OCI-LY3 (cell line): ENCODE measurements around the gene RP2.

Experiments
- H2AFZ ChIP-seq: fragments of 200-600, 300-600 bp; shearing (Covaris generic); 2 replicates; pipeline ENCODE4 v1.6.0; 2014; ENCODE audit warnings: antibody characterized with exemption, low read depth, low read length
- H3K27ac ChIP-seq: fragments of 200-600, 300-600 bp; sonication (generic); 2 replicates; pipeline ENCODE4 v1.5.1; 2014; ENCODE audit warnings: mild to moderate bottlenecking, low read length, moderate library complexity, mixed read lengths
- H3K27me3 ChIP-seq: fragments of 200-600, 300-600 bp; sonication (generic); 2 replicates; pipeline ENCODE4 v1.6.1; 2014; ENCODE audit warnings: low read depth, low read length, mixed read lengths
- H3K36me3 ChIP-seq: fragments of 200-600, 300-600 bp; sonication (generic); replicated peaks from 2 replicates; pipeline ENCODE3; 2014; ENCODE audit warnings: low read depth, low read length, mixed read lengths
- H3K4me1 ChIP-seq: fragments of 300-600, 200-600 bp; sonication (generic); 2 replicates; pipeline ENCODE4 v1.6.1; 2014; ENCODE audit warnings: low read length, mixed read lengths
- H3K4me2 ChIP-seq: fragments of 200-600, 300-600 bp; sonication (generic); 2 replicates; pipeline ENCODE4 v1.6.1; 2014; ENCODE audit warnings: low read length, mixed read lengths
- H3K4me3 ChIP-seq: fragments of 300-600, 200-600 bp; sonication (generic); 2 replicates; pipeline ENCODE4 v1.5.1; 2014; ENCODE audit warnings: antibody characterized with exemption, mild to moderate bottlenecking, low read length, moderate library complexity
- H3K79me2 ChIP-seq: fragments of 300-600, 200-600 bp; shearing (Covaris generic); 2 replicates; pipeline ENCODE4 v1.6.1; 2014; ENCODE audit warnings: mild to moderate bottlenecking, low read length, mixed read lengths
- H3K9ac ChIP-seq: fragments of 300-600, 200-600 bp; shearing (Covaris generic); 2 replicates; pipeline ENCODE4 v1.6.0; 2014; ENCODE audit warnings: mild to moderate bottlenecking, low read length, moderate library complexity
- H3K9me3 ChIP-seq: fragments of 200-600, 300-600 bp; shearing (Covaris generic); 2 replicates; pipeline ENCODE4 v1.6.1; 2014; ENCODE audit warnings: low read length, mixed read lengths; ENCODE audit not compliant: insufficient read depth
- H4K20me1 ChIP-seq: fragments of 200-600, 300-600 bp; sonication (generic); 2 replicates; pipeline ENCODE4 v1.6.1; 2016; ENCODE audit warnings: low read length, mixed read lengths; ENCODE audit not compliant: insufficient read depth
- EZH2phosphoT487 ChIP-seq: fragments of 200-600 bp; shearing (Covaris generic); IDR thresholded peaks from 2 replicates; pipeline ENCODE4 v1.6.1; 2018; ENCODE audit warnings: antibody characterized with exemption, mixed run types, low read depth
- TF ChIP-seq, protein P1 (sequence below): fragments of 200-600, 300-600 bp; sonication (generic); IDR thresholded peaks from 2 replicates; pipeline ENCODE4 v1.5.1; 2014; ENCODE audit warnings: antibody characterized with exemption, low read length, low read depth

The RP2 gene

GRCh38 chrX:46820391-46821100 is 16.3 kb upstream of the RP2 start:
- Histone ChIP-seq H3K79me2 (no peaks in the 10 kb centered on the region), H3K9ac (no peak overlapping the region), H4K20me1 (no peaks in the 10 kb centered on the region), H3K4me3 (no peak overlapping the region), H3K4me2 (no peak overlapping the region), H2AFZ (no peak overlapping the region), H3K36me3 (no peaks in the 10 kb centered on the region), H3K27ac (no peak overlapping the region), H3K9me3 (no peaks in the 10 kb centered on the region), H3K27me3 (no peaks in the 10 kb centered on the region), H3K4me1 (no peaks in the 10 kb centered on the region)
- TF ChIP-seq, protein P1, sequence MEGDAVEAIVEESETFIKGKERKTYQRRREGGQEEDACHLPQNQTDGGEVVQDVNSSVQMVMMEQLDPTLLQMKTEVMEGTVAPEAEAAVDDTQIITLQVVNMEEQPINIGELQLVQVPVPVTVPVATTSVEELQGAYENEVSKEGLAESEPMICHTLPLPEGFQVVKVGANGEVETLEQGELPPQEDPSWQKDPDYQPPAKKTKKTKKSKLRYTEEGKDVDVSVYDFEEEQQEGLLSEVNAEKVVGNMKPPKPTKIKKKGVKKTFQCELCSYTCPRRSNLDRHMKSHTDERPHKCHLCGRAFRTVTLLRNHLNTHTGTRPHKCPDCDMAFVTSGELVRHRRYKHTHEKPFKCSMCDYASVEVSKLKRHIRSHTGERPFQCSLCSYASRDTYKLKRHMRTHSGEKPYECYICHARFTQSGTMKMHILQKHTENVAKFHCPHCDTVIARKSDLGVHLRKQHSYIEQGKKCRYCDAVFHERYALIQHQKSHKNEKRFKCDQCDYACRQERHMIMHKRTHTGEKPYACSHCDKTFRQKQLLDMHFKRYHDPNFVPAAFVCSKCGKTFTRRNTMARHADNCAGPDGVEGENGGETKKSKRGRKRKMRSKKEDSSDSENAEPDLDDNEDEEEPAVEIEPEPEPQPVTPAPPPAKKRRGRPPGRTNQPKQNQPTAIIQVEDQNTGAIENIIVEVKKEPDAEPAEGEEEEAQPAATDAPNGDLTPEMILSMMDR = no peak
- TF ChIP-seq EZH2phosphoT487 = no peak

- Histone ChIP-seq H3K36me3 (no peaks in the 10 kb centered on the region), H3K9ac (no peak overlapping the region), H3K4me3 (no peak overlapping the region), H4K20me1 (no peaks in the 10 kb centered on the region), H3K79me2 (no peaks in the 10 kb centered on the region), H3K4me2 (no peak overlapping the region), H3K4me1 (no peaks in the 10 kb centered on the region), H3K27ac (no peak overlapping the region), H2AFZ (no peak overlapping the region), H3K9me3 (no peaks in the 10 kb centered on the region), H3K27me3 (no peaks in the 10 kb centered on the region)
- no peak for TF ChIP-seq EZH2phosphoT487
- TF ChIP-seq, protein P1 = no peak
Measured at GRCh38 chrX:46823481-46823880, 13.4 kb upstream of the RP2 start.

DNA sequence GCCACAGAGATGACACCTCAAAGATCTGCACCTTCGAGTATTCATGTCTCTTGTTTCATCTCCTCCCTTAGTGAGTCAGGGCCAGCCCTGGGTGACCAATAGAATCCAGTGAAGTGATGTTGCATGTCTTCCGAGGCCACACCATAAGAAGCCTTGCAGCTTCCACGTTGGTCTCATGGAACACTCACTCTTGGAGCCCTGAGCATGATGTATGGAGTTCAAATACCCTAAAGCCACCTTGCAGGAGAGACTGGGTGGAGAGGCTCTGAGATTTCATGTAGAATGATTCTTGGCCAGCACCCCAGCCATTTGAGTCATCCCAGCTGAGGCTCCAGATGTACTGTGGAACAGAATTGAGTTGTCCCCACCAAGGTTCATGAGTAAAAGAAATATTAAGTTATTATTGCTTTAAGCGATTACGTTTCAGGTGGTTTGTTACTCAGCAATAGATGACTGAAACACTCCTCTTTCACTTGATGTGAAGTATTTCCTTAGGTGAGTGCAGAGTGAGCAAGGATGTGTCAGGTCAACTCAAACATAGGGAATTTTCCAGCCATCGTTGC is 5.0 kb upstream of the RP2 start:
- H3K36me3 ChIP-seq = no peaks in the 10 kb centered on the region
- no peaks in the 10 kb centered on the region for H3K27me3 ChIP-seq
- H3K9me3 ChIP-seq = no peaks in the 10 kb centered on the region
- no peaks in the 10 kb centered on the region for H4K20me1 ChIP-seq
- no peak overlapping the region for H3K4me2 ChIP-seq
- no peaks in the 10 kb centered on the region; the same call in 1 of the 2 replicates for H3K79me2 ChIP-seq
- H3K4me3 ChIP-seq = no peak overlapping the region
- H3K9ac ChIP-seq = no peak overlapping the region
- H2AFZ ChIP-seq = no peak overlapping the region
- peaks cover 4% of the 10 kb centered on the region; the same call in 1 of the 2 replicates for H3K4me1 ChIP-seq
- TF ChIP-seq, protein P1 = no peak
- no peak for TF ChIP-seq EZH2phosphoT487
- H3K27ac ChIP-seq = no peak overlapping the region

GRCh38 chrX:46837558-46838485 is 979 bp downstream of the RP2 start:
- TF ChIP-seq EZH2phosphoT487 = no peak
- TF ChIP-seq, protein P1 = no peak
- peak overlapping the region; percentile 84 for H3K4me2 ChIP-seq
- peak overlapping the region; percentile 82 for H3K27ac ChIP-seq
- peaks cover 23% of the 10 kb centered on the region; the same call in 1 of the 2 replicates for H4K20me1 ChIP-seq
- peaks cover 57% of the 10 kb centered on the region for H3K79me2 ChIP-seq
- no peaks in the 10 kb centered on the region for H3K36me3 ChIP-seq
- H3K4me3 ChIP-seq = peak overlapping the region; percentile 98
- 0 out of 2 replicates have a peak overlapping the region, but pooled peaks have one; percentile 49 for H2AFZ ChIP-seq
- H3K4me1 ChIP-seq = peaks cover 22% of the 10 kb centered on the region
- H3K9me3 ChIP-seq = no peaks in the 10 kb centered on the region
- H3K27me3 ChIP-seq = no peaks in the 10 kb centered on the region
- H3K9ac ChIP-seq = peak overlapping the region; percentile 91
